GM21360 (cell line): ENCODE results near the gene CDK2.

ENCODE experiments used
- ATAC-seq: cut with Tn5 transposase; IDR thresholded peaks from one replicate; pipeline ENCODE4 v1.9.1; 2021; ENCODE audit warnings: mild to moderate bottlenecking, moderate library complexity; ENCODE audit not compliant: unreplicated experiment

The CDK2 gene

DNA sequence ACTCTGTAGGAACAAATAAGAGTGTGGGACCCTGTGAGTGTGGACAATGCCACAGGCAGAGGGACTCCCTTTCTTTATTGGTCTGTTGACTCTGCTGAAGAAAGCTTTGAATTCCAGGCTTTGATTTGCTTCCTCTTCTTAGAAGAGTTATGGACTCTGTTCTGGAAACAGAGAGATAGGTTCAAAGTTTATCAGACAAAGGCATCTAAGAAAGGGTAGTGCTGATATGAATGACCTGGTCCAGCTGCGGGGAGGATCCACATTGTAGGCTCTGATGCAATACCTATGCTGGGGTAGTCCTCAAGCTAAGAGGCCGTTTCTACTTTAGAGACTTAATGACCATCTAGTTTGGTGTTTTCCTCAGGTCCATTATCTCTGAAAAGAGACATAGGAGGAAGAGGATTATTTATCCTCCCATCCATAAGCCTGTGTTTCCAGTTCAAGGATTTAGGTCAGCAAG is 43.5 kb downstream of the CDK2 start:
- no peak for ATAC-seq

DNA sequence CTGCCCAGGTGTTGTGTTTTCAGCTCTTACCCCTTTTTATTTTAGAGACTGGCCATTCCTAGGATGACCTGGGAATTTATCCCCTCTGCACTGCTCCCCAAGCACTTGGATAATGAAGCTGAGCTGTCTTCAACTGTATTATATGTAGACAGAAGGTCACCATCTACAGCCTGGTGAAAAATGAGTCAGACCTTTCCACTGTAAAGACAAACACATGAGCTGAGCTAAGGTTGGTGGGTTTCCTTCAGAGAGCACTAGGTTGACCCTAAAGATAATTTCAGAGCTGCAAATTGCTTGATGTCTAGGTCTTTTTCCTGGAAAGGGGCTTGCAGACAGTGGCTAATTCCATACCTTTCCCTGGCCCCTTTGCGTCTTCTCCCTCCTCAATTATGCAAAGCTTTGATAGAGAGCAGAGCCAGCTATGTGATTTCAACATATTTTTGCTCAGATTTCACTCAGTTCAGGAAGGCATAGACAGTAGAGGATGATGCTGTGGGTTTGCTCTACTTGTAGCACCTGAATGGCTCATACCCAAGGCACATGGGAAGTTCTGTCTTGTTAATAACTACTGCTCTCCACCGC is 45.0 kb downstream of the CDK2 start:
- ATAC-seq, result no peak

DNA sequence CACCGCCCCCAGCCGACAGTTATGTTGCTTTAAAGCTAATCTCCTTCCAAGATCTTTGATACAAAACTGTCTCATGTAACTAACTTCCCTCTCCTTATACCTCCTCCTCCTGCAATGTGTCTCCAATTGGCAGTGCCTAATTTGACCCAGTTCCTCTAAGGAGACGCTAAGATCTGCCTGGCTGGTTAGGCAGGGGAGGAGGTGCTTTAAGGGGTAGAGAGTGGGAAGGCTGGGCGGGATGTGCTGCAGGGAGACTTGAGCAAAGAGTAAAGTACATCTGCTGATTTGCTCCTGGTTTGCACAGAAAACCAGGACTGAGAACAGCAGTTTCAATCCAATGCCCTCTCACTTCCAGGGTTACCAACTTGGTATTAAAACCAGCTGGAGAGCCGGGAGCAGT is 46.9 kb downstream of the CDK2 start:
- ATAC-seq, result no peak

DNA sequence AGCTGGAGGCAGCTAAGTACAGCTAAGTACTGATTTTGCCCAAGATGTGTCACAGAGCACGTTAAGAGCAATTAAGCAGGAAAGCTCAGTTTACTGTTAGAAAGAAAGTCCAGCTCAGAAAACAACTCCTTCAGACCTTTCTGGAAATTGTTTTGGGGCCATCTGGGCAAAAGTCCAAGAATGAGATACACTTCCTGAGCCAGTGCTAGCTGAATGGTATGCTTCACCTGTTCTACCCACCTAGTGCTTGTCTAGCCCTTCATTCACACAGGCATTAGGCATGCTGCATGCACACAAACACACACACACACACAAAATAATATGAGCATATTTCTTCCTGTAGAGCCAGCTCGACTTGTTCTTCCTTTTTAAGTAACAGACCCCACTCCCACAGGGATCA is 47.6 kb downstream of the CDK2 start:
- no peak for ATAC-seq

DNA sequence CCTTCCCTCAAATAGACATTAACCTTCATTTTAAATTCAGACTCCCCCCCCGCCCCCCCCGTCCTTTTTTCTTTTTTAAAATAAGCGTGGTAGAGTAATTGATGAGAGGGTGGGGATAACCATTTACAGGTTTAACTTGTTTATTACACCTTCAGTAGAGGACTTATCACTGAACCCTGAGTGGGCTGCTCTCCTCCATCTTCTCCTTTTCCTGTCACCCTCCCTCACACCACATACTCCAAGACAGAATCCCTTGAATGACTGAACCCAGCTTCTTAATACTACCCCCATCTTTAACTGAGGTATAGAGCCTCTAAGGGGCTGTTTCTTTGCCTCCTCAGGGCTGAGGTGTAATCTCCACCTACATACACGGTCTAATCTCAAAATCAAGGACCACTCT is 50.6 kb downstream of the CDK2 start:
- no peak for ATAC-seq

DNA sequence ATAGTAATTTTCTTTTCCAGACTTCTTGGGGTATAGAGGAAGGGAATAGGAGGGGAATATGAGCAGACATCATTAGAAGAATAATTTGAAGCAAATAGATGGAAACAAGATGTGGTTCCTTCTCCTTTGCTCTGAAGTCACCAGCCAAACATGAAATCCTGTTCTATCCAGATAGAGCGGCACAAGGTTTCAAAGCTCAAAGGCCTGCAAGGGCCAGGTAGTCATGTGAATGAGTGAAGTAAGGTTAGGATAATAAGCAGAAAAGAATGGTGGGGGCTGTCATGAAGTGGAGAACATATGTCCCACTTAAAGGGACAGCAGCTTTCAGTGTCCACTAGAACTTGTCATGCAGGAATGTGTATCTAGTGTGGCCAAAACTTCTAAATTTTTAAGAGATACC is 51.7 kb downstream of the CDK2 start:
- ATAC-seq, result no peak

DNA sequence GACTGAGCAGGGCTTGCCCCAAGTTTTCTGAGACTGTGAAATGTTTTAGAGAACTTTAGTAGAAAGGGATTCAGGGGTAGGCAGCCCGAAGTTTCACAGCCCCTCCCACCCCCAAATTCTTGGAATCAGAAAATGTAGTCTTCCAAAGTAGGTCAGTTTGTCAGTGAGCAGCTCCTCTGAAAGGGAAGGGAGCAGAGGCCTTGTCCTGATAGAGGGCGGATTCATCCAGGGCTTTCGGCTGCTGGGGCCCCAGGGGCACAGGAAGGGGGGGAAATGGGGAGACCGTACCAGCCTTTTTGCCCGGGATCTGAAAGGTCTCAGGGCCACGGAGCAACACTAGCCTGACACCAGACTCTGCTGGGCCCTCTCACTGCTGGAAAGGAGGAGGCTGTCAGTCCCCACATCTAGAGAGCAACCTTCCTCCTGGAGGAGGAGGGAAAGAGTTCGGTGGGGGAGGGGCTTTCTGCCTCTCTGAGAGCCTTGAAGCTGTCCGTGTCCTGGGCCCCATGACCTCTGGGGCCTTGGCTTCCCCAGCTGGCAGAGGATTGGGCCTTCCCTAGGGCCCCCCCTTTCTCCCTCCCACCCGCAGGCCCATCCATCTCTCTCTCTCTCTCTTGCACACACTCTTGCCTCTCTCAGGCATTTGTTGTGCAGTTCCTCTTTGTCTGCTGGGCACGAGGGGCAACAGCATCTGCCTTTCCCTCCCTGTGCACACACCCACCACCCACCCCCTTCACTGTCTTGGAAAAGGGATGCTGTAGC is 54.0 kb downstream of the CDK2 start, which contains the start of gene IKZF4:
Gene IKZF4, plus strand, starts transcription at position 621 of the 762 bp plus-strand sequence. CDS start 451 bp downstream, outside the sequence.
- ATAC-seq, result no peak

DNA sequence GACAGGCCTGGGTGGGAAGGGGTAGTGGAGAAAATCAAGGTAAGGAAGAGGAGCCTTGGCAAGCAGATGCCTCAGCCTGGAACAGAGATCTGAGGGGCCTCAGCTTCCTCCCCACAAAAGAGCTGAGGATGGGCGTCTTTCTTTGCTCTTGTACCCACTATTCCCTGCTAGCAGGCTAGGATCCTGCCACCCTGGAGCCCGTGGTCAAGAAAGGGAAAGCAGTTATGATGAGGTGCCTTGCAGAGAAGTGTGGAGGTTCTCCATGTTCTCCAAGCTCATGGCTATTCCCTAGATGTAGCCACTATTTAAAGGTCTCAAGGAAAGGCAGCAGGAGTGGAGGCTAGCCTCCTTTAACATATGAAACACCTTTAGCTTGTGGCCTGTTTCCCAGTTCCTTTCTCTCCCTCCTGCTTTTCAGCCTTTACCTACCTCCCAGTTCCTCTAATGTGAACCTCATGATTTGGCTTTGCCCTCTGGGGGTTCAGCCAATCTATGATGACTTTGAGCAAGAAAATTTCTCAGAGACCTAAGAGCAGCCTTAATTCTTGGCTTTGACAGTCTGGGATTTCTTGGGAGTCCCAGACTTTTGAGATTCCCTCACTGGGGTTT is 55.4 kb downstream of the CDK2 start:
- ATAC-seq, result no peak
